NCI-H1694 treated with DMSO at 0.1 percent for 48 hours (cell line): ENCODE results near the gene DENND6B.

Source experiments
- DNase-seq: peaks from one replicate; lab custom pipeline; 2025; lab: John Stamatoyannopoulos, UW

The DENND6B gene

DNA sequence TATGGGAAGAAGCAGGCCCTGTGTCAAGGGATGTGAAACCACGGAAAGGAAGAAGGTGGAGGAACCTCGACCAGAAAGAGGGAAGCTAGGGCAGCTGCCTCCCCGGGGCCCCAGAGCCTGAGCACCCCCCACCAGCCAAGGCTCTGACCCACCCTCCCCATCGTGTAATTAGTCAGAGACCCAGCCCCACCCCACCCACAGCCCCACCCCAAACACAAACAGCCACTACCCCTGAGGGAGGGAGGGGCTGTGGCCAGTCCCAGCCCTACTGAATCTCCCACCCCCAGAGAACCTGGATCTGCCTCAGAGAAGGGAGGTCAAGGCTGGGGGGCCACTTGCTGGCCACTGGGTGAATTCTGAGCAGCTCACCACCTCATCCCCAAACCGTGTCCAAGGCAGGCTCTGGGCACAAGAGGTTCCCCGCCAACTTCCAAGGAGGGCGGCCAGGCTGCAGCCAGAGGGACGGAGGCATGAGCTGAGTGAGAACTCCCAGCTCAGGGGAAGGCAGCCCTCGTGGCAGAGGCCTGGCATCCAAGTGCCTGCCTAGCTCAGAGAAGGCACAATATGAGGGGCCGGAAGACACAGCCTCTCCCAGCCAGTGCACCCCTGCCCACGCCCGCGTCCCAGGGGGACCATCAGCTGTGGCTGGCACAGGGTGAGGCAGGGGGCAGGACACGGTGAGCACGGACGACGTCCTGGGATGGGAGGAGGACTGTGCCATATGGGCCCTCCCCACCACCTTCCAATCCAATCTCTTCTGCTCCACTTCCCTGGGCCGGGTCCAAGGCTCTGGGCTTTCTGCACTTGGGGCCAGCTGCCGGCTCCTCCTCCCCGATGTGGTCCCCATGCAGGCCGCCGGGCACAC lies 22.1 kb downstream of the DENND6B start:
- peak; percentile 86 for DNase-seq

GRCh38 chr22:50303848-50304527 lies 22.8 kb downstream of the DENND6B start:
- no peak for DNase-seq

DNA sequence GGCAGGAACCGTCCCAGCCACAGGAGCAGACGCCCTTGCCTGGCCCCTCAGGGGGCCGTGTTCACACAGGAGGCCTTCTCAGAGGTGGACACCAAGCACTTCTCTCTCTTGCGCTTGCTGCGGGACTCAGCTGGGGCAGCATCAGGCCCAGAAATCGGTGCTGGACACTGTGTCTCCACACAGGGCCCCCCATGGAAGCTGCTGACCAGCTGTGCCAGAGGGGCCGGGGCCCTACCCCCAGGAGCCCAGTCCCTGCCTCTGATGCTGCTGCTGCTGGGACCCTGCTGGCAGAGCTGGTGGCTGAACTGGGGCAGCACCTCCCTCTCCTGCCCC lies 23.3 kb downstream of the DENND6B start:
- DNase-seq, result no peak

DNA sequence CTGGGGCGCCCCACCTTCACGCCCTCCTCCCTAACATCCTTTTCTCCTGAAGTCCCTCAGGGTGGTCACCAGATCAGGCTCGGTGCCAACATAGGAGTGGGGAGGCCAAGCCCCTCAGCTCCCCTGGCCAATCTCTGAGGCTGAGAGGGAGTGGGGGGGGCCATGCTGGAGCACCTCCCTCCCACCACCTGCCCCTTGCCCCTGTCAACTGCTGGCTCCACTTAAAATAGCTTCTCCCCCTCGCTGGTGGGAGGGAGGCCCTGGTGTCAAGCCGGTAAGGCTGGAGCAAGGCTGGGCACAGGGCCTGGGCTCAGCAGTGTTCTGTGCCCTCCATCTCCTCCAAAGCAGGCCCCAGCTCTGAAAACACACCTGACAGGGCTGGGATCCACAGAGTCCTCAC lies 24.2 kb downstream of the DENND6B start:
- DNase-seq, result no peak

GRCh38 chr22:50302041-50302541 lies 24.7 kb downstream of the DENND6B start:
- DNase-seq, result no peak

DNA sequence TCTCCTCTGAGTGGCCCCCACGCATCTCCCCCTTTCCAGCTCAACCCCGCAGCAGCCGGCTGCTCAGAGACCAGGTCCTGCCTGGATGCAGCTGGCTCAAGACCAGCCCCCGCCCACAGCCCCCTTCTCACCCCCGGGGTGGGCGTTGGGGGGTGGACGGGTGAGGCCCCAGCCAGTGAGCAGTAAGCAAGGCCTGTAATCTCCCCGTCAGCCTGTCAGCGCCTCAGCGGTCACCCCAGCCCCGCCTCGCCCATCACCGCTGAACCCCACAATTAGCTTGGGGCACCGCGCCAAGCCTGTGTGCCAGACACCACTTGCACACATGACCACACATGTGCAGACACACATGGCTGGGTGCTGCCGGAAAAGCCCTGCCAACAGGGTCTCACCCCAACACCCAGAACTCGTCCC lies 25.2 kb downstream of the DENND6B start:
- no peak for DNase-seq

DNA sequence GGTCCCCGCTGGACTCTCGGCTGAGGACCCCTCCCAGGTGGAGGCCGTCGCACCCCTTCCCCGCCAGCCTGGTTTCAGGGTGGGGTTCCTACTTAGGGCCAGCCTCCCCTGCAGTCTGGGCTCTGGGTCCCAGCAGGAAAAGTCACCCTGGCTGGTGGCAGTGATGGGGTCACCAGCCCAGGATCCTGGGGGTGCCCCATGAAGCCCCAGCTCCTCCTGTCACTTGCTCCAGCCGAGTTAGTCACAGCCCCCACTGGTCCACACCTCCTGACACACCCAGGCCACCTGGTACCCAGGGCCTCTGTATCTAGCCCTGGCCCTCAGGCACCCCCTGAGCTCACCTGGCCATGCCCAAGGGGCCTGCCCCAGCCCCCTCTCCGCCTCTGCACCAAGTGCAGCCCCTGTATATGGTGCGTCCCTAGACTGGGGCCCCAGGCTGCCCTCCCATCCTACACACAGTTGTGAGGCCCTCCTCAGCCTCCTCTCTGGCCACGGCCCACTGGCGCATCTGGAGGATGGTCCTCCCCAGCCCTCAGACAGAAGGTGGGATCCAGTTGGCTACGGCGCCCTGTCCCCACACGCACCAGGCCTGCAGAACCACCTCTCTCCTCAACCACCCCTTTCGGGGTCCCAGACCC lies 26.1 kb downstream of the DENND6B start:
- no peak for DNase-seq

DNA sequence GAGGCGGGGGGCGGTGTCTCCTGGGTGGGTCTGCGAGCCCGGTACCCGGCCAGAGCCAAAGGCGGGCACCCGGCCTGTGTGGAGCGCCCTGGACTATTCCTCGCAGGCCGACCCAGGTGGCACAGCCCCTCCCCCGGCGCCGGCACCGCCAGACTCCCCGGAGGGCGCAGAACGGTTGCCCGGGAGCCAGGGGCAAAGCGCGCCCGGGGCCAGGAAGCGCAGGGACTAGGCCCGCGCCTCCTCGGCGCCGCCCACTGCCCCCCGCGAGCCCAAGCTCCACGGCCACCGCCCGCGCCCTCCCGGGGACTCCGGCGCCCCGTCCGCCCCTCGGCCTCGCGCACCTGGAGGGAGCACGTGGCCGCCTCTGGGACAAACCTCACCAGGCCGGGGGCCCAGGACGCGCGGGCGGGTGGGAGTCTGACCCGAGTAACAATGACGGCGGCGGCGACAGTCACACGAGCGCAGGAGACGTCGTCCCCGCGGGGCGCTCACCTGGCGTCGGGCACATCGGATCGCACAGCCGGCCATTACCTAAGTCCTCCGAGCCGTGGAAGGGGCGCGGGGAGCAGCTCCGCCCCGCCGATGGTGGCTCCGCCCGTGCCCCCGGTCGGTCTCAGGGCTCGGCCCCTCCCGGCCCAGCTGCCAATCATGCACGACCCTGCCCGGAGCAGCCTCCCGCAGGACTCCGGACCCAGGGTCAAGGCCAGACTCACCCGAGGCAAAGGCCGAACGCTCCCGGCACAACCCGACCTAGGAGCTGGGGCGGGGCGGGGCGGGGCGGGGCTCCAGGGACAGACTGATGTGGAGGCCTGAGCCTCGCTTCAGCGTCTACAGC lies 26.8 kb downstream of the DENND6B start:
- no peak for DNase-seq

DNA sequence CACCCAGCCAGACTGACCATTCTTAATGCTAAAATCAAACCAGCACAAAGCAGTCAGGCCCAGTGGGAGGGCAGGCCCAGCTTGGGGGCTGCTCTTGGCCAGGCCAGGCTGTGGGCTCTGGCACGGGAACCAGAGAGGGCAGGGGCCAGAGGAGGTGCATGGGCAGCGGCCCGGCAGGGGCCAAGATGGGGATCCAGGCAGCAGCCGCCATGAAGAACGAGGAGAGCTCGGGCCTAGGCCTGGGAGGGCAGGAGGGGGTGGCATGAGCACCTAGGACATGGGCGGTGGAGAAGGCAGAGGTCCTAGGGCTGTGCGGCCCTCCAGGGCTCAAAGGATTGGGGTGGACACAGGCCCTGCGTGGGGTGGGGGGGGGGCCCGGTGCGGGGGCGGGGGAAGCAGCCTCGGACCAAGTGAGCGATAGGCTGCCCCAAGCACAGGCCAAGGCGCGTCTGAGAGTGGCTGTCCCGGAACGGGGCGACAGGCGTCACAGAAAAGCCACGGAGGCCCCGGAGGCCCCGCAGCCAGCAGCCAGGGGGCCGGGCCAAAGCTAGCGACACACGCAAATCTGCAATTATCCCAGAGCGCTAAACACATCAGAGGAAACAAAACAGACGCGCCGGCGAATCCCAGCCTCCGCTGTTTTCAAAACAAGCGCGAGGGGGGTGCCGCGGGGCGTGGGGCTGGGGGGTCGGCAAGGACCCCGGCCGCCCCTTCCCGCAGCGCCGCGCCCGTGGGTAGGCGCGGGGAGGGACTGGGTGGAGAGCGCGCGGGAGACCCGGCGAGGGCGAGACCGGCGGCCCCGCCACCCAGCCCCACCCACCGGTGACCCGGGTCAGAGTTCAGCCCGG lies 27.7 kb downstream of the DENND6B start:
- DNase-seq, result no peak

- no peak for DNase-seq
These were observed 28.6 kb downstream of the DENND6B start for GRCh38 chr22:50298266-50298637.

- DNase-seq, result no peak
These were observed 29.1 kb downstream of the DENND6B start for GRCh38 chr22:50297510-50298265.

- DNase-seq, result no peak
These were observed 29.9 kb downstream of the DENND6B start for GRCh38 chr22:50296658-50297490.

GRCh38 chr22:50294319-50294656 lies 32.5 kb downstream of the DENND6B start:
- no peak for DNase-seq

DNA sequence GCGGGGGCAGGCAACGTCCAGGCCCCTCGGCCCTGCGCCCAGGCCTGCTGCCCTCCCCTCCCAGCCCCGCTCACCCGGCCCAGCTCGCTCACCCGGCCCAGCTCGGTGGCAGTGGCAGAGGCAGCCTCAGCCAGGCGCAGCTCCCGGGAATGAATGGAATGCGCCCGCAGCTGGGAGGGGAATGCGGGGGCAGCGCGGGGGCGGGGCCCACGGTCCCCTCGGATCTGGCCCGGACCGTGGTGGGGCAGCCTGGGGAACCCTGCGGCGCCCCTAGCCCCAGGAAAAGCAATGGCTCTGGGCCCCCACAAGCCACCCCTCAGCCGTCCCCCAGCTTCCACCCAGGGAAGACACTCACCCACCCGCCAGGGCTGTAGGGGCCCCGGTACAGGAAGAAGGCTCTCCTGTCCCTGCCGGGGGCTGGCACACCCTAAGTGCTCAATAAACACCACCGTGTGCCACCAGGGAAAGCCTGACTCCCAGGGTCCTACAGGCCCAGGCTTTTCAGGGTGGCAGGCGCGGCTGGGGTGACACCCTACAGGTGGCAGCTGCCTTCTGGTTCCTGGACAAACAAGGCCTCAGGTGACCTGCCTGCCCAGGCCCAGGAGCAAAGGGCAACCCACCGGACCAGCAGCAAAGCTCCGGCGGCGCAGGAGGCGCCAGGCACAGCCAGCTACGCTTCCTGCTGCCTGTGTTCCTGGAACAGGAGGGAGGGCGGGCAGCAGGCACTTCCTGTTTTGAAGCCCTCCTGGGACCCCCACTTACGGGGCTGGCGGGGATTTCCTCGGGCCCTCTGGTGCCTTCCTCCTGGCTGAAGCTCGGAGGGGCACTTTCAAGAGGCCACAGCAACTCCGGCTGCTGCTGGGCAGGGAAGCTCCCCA lies 33.1 kb downstream of the DENND6B start:
- DNase-seq, result no peak

DNA sequence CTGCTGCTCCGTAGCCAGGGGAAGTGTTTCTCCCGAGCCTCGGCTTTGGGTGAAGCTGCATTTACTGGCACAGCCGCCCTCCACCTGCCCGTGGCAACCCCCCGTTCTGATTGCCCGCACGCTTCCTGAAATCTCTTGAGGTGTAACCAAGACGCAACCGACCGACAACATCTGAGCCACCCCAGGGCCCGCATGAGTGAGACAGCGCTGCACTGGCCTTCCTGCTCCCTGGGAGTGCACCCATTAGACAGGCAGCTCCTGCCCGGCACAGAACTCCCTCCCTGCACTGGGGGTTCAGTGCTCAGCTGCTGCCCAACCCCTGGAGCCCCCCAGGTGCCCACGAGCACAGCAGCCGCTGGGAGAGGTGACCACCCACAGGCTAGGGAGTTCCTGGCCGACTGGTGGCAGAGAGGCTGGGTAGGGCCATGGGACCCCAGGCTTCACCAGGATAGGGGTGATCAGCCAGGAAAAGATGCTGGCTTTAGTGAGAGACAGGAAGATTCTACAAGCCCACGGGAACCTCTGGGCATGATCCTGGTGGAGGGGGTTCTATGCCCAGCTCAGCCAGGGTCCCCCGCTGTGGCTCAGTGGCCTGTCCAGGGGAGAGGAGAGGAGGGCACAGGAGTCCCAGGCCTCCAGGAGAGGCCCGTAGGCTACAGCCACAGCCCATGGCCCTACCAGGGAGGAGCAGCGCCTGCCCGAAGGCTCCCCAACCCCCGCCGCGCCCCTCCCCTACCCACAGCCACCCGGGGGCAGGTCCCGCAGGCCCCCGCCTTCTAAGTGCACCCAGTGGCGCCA lies 34.0 kb downstream of the DENND6B start:
- no peak for DNase-seq

- DNase-seq, result no peak
These were observed 36.7 kb downstream of the DENND6B start for GRCh38 chr22:50289942-50290630.
